ENCODE results near the gene ATP1A4. TPM values are rescaled to one million over a fixed set of nuclear protein-coding genes. Genes with fewer than 3 reads are reported as not detected.

Gene ATP1A4
- total RNA-seq, 1 donor from 2014 or later, result 0.35 TPM

GRCh38 chr1:160197231-160197630, 45.8 kb downstream of the ATP1A4 start:
- H3K4me1 Mint-ChIP-seq, result no peaks in the 10 kb centered on the region
- H3K27me3 Mint-ChIP-seq (ENCODE audit: low read depth), result no peaks in the 10 kb centered on the region
- no peak overlapping the region for H3K4me3 Mint-ChIP-seq
- H3K9me3 Mint-ChIP-seq, result no peaks in the 10 kb centered on the region
- no peak for TF ChIP-seq CTCF (conservative IDR thresholded peaks at IDR 0.05)
- H3K36me3 Mint-ChIP-seq (ENCODE audit: low read depth), result no peaks in the 10 kb centered on the region
- DNase-seq (ENCODE audit: low read depth, low spot score), result no peak
- peak overlapping the region; percentile 68 for H3K27ac Mint-ChIP-seq (ENCODE audit: unreplicated experiment)

- Mint-ChIP-seq H3K4me3 (no peak overlapping the region), H3K27ac (ENCODE audit: unreplicated experiment) (no peak overlapping the region), H3K36me3 (ENCODE audit: low read depth) (no peaks in the 10 kb centered on the region), H3K4me1 (peaks cover 11% of the 10 kb centered on the region), H3K9me3 (no peaks in the 10 kb centered on the region), H3K27me3 (ENCODE audit: low read depth) (no peaks in the 10 kb centered on the region)
- no peak for DNase-seq (ENCODE audit: low read depth, low spot score)
- no peak for TF ChIP-seq CTCF (conservative IDR thresholded peaks at IDR 0.05)
Observed at GRCh38 chr1:160200786-160201185, 49.4 kb downstream of the ATP1A4 start.

GRCh38 chr1:160204526-160205241, 53.3 kb downstream of the ATP1A4 start:
- Mint-ChIP-seq H3K4me3 (peak overlapping the region; percentile 87), H3K9me3 (no peaks in the 10 kb centered on the region), H3K27me3 (ENCODE audit: low read depth) (no peaks in the 10 kb centered on the region), H3K4me1 (peaks cover 50% of the 10 kb centered on the region), H3K27ac (ENCODE audit: unreplicated experiment) (no peak overlapping the region), H3K36me3 (ENCODE audit: low read depth) (peaks cover 3% of the 10 kb centered on the region)
- no peak for TF ChIP-seq CTCF (conservative IDR thresholded peaks at IDR 0.05)
- DNase-seq (ENCODE audit: low read depth, low spot score), result no peak

DNA sequence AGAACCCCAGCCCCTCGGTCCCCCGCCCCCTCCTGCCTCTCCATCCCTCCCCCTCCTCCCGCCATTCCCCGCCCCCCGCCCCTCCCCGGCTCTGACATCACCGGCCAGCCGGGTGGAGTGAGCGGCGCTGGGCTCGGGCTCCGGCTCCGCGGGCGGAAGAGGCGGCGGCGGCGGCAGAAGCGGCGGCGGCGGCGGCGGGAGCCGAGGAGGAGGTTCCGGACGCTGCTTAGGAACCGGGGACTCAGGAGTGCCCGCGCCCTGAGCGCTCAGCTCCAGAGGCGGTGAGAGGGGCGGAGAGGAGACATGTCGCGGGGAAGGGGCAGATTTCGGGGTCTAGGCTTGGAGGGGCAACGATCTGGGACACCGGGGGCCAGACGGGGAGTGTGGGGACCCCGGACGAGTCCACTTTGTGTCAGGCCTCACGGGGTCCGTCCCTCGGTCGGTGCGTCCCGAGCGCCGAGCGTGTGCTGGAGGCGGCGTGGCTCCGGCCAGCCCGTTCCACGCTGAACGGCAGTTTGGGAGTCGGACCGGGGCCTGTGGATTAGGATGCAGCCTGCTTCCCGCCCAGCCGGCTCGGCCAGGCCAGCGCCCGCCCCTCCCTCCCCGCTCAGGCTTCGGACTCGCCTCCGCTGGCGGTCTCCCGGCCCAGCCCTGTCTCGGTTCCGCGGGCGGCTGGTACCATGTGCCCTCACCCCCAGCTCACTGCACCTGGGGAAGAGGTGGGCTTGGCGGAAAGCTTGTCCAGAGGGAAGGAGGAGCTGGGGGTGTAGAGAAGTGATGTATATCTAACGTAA, 54.0 kb downstream of the ATP1A4 start, which contains the start of gene PEA15:
Gene PEA15, plus strand, starts transcription at position 143 of the 794 bp plus-strand sequence. CDS start 6,161 bp downstream, outside the sequence.
- peaks cover 58% of the 10 kb centered on the region for H3K4me1 Mint-ChIP-seq
- H3K36me3 Mint-ChIP-seq (ENCODE audit: low read depth), result peaks cover 3% of the 10 kb centered on the region
- H3K4me3 Mint-ChIP-seq, result peak within 1 kb of the TSS; percentile 87

GRCh38 chr1:160206036-160206389, 54.6 kb downstream of the ATP1A4 start:
- Mint-ChIP-seq H3K9me3 (no peaks in the 10 kb centered on the region), H3K27ac (ENCODE audit: unreplicated experiment) (peak overlapping the region; percentile 54), H3K4me3 (peak overlapping the region; percentile 87), H3K27me3 (ENCODE audit: low read depth) (no peaks in the 10 kb centered on the region), H3K4me1 (peaks cover 63% of the 10 kb centered on the region), H3K36me3 (ENCODE audit: low read depth) (peaks cover 3% of the 10 kb centered on the region)
- no peak for TF ChIP-seq CTCF (conservative IDR thresholded peaks at IDR 0.05)
- no peak for DNase-seq (ENCODE audit: low read depth, low spot score)

More for the DNA sequence above, 54.0 kb downstream of the ATP1A4 start, which contains the start of gene PEA15:
- DNase-seq (ENCODE audit: low read depth, low spot score), result peak; percentile 59
- Mint-ChIP-seq H3K27ac (ENCODE audit: unreplicated experiment) (peak within 1 kb of the TSS; percentile 93), H3K9me3 (no peaks in the 10 kb centered on the region), H3K27me3 (ENCODE audit: low read depth) (no peaks in the 10 kb centered on the region)
- TF ChIP-seq CTCF (conservative IDR thresholded peaks at IDR 0.05), result no peak

All from neural crest cell (in vitro differentiated cells).